Bone marrow (tissue), 2 donors: ENCODE measurements around the gene CRTC2.

Experiments
- DNase-seq, 2 donors: peaks; one replicate each; lab custom pipeline; 2025; lab: John Stamatoyannopoulos, UW

The CRTC2 gene

GRCh38 chr1:153946622-153947241 lies 11.7 kb downstream of the CRTC2 start, which contains the start of gene DENND4B:
TSS of gene DENND4B (minus strand) at chr1:153946718. CDS start at chr1:153944374, 2,344 bp downstream.
- peak; percentile 68 to 79 for DNase-seq

GRCh38 chr1:153945795-153946621 lies 12.4 kb downstream of the CRTC2 start:
- peak; percentile 93 to 96 for DNase-seq

- peak; percentile 70 to 86 for DNase-seq
Measured at GRCh38 chr1:153945131-153945794, 13.1 kb downstream of the CRTC2 start.

GRCh38 chr1:153944827-153945117 lies 13.6 kb downstream of the CRTC2 start:
- no peak for DNase-seq

- DNase-seq = no peak
Measured at GRCh38 chr1:153944005-153944826, 14.2 kb downstream of the CRTC2 start.

GRCh38 chr1:153942766-153943549 lies 15.5 kb downstream of the CRTC2 start:
- DNase-seq = no peak

- DNase-seq = no peak
Measured at GRCh38 chr1:153941826-153942725, 16.3 kb downstream of the CRTC2 start.

- DNase-seq = no peak
Measured at GRCh38 chr1:153940756-153941155, 17.7 kb downstream of the CRTC2 start.

GRCh38 chr1:153939476-153939875 lies 18.9 kb downstream of the CRTC2 start:
- DNase-seq = no peak

- DNase-seq = no peak
Measured at GRCh38 chr1:153938996-153939395, 19.4 kb downstream of the CRTC2 start.

GRCh38 chr1:153937331-153937730 lies 21.1 kb downstream of the CRTC2 start:
- DNase-seq = no peak

- no peak for DNase-seq
Measured at GRCh38 chr1:153936011-153936802, 22.2 kb downstream of the CRTC2 start.

- no peak for DNase-seq
Measured at GRCh38 chr1:153934746-153935145, 23.7 kb downstream of the CRTC2 start.

- DNase-seq = no peak
Measured at GRCh38 chr1:153933955-153934354, 24.5 kb downstream of the CRTC2 start.

GRCh38 chr1:153933430-153933829 lies 25.0 kb downstream of the CRTC2 start:
- no peak for DNase-seq

- no peak for DNase-seq
Measured at GRCh38 chr1:153932156-153933131, 26.0 kb downstream of the CRTC2 start.

GRCh38 chr1:153929981-153930948 lies 28.1 kb downstream of the CRTC2 start:
- no peak for DNase-seq
